HepG2 (cell line): ENCODE measurements around the gene CDC123. TPM values are rescaled to one million over a fixed set of nuclear protein-coding genes. Genes with fewer than 3 reads are reported as not detected.

Source experiments
- DNMT1 ChIP-seq: sonication (generic); formaldehyde crosslinking; IDR thresholded peaks from 2 replicates; pipeline ENCODE4 v1.5.1; 2020; ENCODE audit warnings: mild to moderate bottlenecking, missing genetic modification reagents
- MZF1 ChIP-seq: sonication (generic); formaldehyde crosslinking; IDR thresholded peaks from 2 replicates; pipeline ENCODE4 v1.8.1; 2023; ENCODE audit warnings: mild to moderate bottlenecking, missing genetic modification reagents, borderline replicate concordance
- SP4 ChIP-seq: sonication (generic); formaldehyde crosslinking; IDR thresholded peaks from 2 replicates; pipeline ENCODE4 v1.8.1; 2023; ENCODE audit warnings: mild to moderate bottlenecking, missing genetic modification reagents
- ZNF292 ChIP-seq: sonication (generic); formaldehyde crosslinking; IDR thresholded peaks from 2 replicates; pipeline ENCODE4 v1.8.1; 2022; ENCODE audit warnings: mild to moderate bottlenecking, low read depth, missing genetic modification reagents, borderline replicate concordance
- polyA plus RNA-seq, 8 experiments: library from polyadenylated mRNA; depleted of rRNA in 3 of 8; stranded (reverse) in 7 of 8; unstranded in 1 of 8; fragments of >200 nt; fragmentation: Illumina TruSeq in 4 of 8; extraction: Trizol in 4 of 8; gene quantifications; 2 replicates each; pipeline versions ENCODE4 v1.2.1 to v1.2.3, GENCODE V29; 2011 to 2016; ENCODE audit warnings: low read depth in 4 of 8, missing spikeins in 1 of 8, mixed read lengths in 1 of 8; ENCODE audit not compliant: insufficient read depth in 1 of 8
- total RNA-seq, 5 experiments: library from RNA; depleted of rRNA; stranded (reverse); fragments of >200 nt; fragmentation: Illumina TruSeq; extraction: Trizol; gene quantifications; 2 replicates each; pipeline ENCODE4 v1.2.3, GENCODE V29; 2016; ENCODE audit warnings: low read depth in 1 of 5
- TF ChIP-seq, protein P1 (sequence below): sonication (generic); formaldehyde crosslinking; IDR thresholded peaks from one replicate; pipeline ENCODE4 v1.5.1; 2020; ENCODE audit warnings: mild to moderate bottlenecking, missing genetic modification reagents; ENCODE audit errors: not compliant biosample characterization
- TF ChIP-seq, protein P2 (sequence below): sonication (generic); formaldehyde crosslinking; IDR thresholded peaks from 2 replicates; pipeline ENCODE4 v1.4.0; 2020; ENCODE audit warnings: mild to moderate bottlenecking, missing genetic modification reagents

Gene CDC123
- total and polyA plus RNA-seq, 2 of the 13 experiments (the other 11 are each of a cell fraction or from before 2014, with no cell fraction given) = 63.3 to 153 TPM

DNA sequence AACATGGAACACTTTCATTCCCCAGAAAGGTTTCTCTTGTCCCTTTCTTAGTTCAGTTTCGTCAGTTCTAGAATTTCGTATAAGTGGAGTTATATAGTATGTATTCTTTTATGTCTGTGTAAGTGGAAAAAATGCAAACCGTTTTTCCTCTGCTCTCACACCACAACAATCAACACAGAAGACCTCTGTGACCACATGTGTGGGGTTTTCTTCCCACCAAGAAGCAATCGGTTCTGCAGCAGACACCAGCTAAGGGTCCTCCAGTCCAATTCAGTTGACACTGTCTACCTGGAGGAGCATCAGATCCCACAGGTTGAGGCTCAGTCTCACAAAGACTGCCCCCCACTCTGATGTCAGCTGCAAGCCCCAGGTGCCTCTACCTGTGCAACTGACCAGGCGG lies 6.2 kb downstream of the CDC123 start (continued):
- TF ChIP-seq, protein P1, sequence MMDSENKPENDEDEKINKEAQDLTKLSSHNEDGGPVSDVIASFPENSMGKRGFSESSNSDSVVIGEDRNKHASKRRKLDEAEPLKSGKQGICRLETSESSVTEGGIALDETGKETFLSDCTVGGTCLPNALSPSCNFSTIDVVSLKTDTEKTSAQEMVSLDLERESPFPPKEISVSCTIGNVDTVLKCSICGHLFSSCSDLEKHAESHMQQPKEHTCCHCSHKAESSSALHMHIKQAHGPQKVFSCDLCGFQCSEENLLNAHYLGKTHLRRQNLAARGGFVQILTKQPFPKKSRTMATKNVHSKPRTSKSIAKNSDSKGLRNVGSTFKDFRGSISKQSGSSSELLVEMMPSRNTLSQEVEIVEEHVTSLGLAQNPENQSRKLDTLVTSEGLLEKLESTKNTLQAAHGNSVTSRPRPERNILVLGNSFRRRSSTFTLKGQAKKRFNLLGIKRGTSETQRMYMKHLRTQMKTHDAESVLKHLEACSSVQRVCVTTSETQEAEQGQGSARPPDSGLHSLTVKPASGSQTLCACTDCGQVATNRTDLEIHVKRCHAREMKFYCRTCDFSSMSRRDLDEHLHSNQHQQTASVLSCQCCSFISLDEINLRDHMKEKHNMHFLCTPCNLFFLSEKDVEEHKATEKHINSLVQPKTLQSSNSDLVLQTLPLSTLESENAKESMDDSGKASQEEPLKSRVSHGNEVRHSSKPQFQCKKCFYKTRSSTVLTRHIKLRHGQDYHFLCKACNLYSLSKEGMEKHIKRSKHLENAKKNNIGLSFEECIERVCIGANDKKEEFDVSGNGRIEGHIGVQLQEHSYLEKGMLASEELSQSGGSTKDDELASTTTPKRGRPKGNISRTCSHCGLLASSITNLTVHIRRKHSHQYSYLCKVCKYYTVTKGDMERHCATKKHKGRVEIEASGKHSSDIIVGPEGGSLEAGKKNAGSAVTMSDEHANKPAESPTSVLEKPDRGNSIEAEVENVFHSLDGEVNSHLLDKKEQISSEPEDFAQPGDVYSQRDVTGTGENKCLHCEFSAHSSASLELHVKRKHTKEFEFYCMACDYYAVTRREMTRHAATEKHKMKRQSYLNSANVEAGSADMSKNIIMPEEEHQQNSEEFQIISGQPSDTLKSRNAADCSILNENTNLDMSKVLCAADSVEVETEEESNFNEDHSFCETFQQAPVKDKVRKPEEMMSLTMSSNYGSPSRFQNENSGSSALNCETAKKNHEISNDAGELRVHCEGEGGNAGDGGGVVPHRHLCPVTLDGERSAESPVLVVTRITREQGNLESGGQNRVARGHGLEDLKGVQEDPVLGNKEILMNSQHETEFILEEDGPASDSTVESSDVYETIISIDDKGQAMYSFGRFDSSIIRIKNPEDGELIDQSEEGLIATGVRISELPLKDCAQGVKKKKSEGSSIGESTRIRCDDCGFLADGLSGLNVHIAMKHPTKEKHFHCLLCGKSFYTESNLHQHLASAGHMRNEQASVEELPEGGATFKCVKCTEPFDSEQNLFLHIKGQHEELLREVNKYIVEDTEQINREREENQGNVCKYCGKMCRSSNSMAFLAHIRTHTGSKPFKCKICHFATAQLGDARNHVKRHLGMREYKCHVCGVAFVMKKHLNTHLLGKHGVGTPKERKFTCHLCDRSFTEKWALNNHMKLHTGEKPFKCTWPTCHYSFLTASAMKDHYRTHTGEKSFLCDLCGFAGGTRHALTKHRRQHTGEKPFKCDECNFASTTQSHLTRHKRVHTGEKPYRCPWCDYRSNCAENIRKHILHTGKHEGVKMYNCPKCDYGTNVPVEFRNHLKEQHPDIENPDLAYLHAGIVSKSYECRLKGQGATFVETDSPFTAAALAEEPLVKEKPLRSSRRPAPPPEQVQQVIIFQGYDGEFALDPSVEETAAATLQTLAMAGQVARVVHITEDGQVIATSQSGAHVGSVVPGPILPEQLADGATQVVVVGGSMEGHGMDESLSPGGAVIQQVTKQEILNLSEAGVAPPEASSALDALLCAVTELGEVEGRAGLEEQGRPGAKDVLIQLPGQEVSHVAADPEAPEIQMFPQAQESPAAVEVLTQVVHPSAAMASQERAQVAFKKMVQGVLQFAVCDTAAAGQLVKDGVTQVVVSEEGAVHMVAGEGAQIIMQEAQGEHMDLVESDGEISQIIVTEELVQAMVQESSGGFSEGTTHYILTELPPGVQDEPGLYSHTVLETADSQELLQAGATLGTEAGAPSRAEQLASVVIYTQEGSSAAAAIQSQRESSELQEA = no peak
- TF ChIP-seq MZF1 (no peak), DNMT1 (CRISPR knock-in tag) (no peak), ZNF292 (CRISPR knock-in tag) (no peak), SP4 (CRISPR knock-in tag) (no peak)
- TF ChIP-seq, protein P2, sequence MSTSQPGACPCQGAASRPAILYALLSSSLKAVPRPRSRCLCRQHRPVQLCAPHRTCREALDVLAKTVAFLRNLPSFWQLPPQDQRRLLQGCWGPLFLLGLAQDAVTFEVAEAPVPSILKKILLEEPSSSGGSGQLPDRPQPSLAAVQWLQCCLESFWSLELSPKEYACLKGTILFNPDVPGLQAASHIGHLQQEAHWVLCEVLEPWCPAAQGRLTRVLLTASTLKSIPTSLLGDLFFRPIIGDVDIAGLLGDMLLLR (CRISPR knock-in tag) = no peak
